RWPE2 (cell line): ENCODE data around the gene CD69.

Experiments
- ATAC-seq: fragments of 200-7000 bp; cut with Tn5 transposase; 3 replicates; pipeline ENCODE4 v1.9.1; 2021; ENCODE audit warnings: low read depth
- DNase-seq: peaks from one replicate; pipeline ENCODE4 v3.0.0-alpha.2; 2020; ENCODE audit warnings: low spot score
- H3K27ac ChIP-seq: fragments of 450-650 bp; 2 replicates; pipeline ENCODE4 v1.5.1; 2017; ENCODE audit warnings: mild to moderate bottlenecking; ENCODE audit not compliant: poor library complexity, severe bottlenecking
- H3K27me3 ChIP-seq: fragments of 250-450 bp; sonication (Bioruptor Pico); 2 replicates; pipeline ENCODE4 v1.5.1; 2021; ENCODE audit warnings: mild to moderate bottlenecking, moderate library complexity; ENCODE audit not compliant: insufficient read depth, poor library complexity, severe bottlenecking
- H3K36me3 ChIP-seq: fragments of 250-450 bp; sonication (Bioruptor Pico); 2 replicates; pipeline ENCODE4 v1.5.1; 2020; ENCODE audit warnings: low read depth, mild to moderate bottlenecking, moderate library complexity
- H3K4me1 ChIP-seq: fragments of 250-450 bp; sonication (Bioruptor Pico); 2 replicates; pipeline ENCODE4 v1.5.1; 2021; ENCODE audit warnings: mild to moderate bottlenecking, moderate library complexity; ENCODE audit not compliant: insufficient read depth, poor library complexity, severe bottlenecking
- H3K4me3 ChIP-seq: fragments of 250-450 bp; sonication (Bioruptor Pico); 2 replicates; pipeline ENCODE4 v1.5.1; 2021; ENCODE audit warnings: mild to moderate bottlenecking, moderate library complexity; ENCODE audit not compliant: severe bottlenecking
- H3K9me3 ChIP-seq: fragments of 250-450 bp; sonication (Bioruptor Pico); 2 replicates; pipeline ENCODE4 v1.5.1; 2021; ENCODE audit warnings: mild to moderate bottlenecking, moderate library complexity; ENCODE audit not compliant: severe bottlenecking
- TF ChIP-seq, protein P1 (sequence below): fragments of 450-650 bp; IDR thresholded peaks from one replicate; pipeline ENCODE4 v1.5.1; 2017; ENCODE audit warnings: mild to moderate bottlenecking, moderate library complexity; ENCODE audit not compliant: poor library complexity, severe bottlenecking

The CD69 gene

DNA sequence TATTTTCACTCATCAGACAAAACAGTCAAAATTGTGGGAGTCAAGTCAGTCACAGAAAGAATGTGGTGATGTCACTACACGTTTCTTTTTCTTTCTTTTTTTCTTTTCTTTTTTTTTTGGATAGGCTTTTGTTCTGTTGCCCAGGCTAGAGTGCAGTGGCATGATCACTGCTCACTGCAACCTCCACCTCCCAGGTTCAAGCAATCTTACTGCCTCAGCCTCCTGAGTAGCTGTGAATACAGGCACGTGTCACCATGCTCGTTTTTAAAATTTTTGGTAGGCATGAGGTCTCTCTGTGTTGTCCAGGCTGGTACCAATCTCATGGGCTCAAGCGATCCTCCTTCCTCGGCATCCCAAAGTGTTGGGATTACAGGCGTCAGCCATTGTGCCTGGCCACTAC, 30.1 kb downstream of the CD69 start:
- peaks cover 11% of the 10 kb centered on the region for H3K4me1 ChIP-seq
- H3K36me3 ChIP-seq, result no peaks in the 10 kb centered on the region
- TF ChIP-seq, protein P1, sequence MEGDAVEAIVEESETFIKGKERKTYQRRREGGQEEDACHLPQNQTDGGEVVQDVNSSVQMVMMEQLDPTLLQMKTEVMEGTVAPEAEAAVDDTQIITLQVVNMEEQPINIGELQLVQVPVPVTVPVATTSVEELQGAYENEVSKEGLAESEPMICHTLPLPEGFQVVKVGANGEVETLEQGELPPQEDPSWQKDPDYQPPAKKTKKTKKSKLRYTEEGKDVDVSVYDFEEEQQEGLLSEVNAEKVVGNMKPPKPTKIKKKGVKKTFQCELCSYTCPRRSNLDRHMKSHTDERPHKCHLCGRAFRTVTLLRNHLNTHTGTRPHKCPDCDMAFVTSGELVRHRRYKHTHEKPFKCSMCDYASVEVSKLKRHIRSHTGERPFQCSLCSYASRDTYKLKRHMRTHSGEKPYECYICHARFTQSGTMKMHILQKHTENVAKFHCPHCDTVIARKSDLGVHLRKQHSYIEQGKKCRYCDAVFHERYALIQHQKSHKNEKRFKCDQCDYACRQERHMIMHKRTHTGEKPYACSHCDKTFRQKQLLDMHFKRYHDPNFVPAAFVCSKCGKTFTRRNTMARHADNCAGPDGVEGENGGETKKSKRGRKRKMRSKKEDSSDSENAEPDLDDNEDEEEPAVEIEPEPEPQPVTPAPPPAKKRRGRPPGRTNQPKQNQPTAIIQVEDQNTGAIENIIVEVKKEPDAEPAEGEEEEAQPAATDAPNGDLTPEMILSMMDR, result no peak
- H3K27ac ChIP-seq, result no peak overlapping the region
- no peaks in the 10 kb centered on the region for H3K9me3 ChIP-seq
- DNase-seq (no peak), ATAC-seq (no peak)
- no peaks in the 10 kb centered on the region for H3K27me3 ChIP-seq
- H3K4me3 ChIP-seq, result no peak overlapping the region

DNA sequence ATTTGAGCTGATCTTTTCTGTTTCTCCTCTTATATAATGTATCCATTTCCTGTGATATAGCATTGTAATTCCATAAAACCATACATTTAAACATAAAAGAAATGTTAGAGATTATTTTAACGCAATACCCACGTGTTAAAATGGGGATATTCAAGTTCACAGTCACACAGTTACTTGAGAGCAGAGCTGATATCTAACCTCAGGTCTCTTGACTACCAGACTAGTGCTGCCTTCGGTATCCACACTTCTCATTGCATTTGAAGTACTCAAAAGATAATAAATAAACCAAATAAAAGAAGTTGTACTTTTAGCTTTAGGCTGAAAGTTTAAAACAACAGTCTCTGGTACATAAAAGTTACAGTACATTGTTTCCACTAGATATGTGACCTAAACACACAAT, 30.7 kb downstream of the CD69 start:
- H3K27ac ChIP-seq, result no peak overlapping the region
- H3K4me3 ChIP-seq, result no peak overlapping the region
- no peaks in the 10 kb centered on the region for H3K27me3 ChIP-seq
- H3K36me3 ChIP-seq, result no peaks in the 10 kb centered on the region
- H3K4me1 ChIP-seq, result peaks cover 17% of the 10 kb centered on the region
- ATAC-seq, result no peak
- H3K9me3 ChIP-seq, result no peaks in the 10 kb centered on the region
- TF ChIP-seq, protein P1, result no peak
- DNase-seq, result no peak

DNA sequence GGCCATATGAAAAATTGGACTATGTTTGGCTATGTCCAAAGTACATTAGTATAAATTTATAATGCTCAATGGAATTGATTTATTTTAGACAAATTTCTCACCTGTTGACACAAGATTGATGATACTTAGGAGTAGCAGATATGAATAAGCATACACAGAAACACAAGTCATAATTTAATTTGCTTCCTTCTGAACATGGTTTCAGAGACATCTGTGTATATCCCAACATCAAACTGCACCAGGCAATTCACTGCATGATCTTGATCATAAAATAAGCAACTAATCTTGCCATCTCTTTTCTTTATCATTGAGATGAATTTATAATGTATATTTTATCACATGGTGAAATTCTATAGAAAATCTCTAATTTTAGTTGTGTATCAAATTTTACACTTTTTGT, 31.6 kb downstream of the CD69 start:
- Histone ChIP-seq H3K4me1 (peaks cover 17% of the 10 kb centered on the region), H3K27me3 (no peaks in the 10 kb centered on the region), H3K36me3 (no peaks in the 10 kb centered on the region), H3K9me3 (no peaks in the 10 kb centered on the region), H3K4me3 (no peak overlapping the region), H3K27ac (no peak overlapping the region)
- ATAC-seq (no peak), DNase-seq (no peak)
- TF ChIP-seq, protein P1, result no peak

DNA sequence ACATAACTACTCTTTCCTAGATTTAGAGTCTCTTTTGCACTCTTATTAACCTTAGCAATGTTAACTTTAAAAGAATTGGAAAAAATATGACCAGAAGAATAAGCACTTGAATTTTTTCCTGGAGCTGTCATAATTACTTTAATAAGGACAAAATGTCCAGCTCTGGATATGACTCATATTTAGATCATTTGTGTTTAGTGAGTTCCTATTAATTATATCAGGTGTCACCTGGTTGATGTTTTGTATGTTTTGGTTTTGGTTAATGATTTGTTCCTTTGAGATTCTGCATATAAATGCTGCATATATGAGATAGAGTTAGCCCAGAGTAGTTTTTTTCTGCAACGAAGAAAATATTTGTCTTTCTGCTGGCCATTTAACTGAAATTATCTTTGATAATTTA, 32.9 kb downstream of the CD69 start:
- Histone ChIP-seq H3K27me3 (no peaks in the 10 kb centered on the region), H3K36me3 (no peaks in the 10 kb centered on the region), H3K4me3 (no peak overlapping the region), H3K4me1 (peaks cover 17% of the 10 kb centered on the region), H3K9me3 (no peaks in the 10 kb centered on the region), H3K27ac (no peak overlapping the region)
- ATAC-seq (no peak), DNase-seq (no peak)
- TF ChIP-seq, protein P1, result no peak

DNA sequence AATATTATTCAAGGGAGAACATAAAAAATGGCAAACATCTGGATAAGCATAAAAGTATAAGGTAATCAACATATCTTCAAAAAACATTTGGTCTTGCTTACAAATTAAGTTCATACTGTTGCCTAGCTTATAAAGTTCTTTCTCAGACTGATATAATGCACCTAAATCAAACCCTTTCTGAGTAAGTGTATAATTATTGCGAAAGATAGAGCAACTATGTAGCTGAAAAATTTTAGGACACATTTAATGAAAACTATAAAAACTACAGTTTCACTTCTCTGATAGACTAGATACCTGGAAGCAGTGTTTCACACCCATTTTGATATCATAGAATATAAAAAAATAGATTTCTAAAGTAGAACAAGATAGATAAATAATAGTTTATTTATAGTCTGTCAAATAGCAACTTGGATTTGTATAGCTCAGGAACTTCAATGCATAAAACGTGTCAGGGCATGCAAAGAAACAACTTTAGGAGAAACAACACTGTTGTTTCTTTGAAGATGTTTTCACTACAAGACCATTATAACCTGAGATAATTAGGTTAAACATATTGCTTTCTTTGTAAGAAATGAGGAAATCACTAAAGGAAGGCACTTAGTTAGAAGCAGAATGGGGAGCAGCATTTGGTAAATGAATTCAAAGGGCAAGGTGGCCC, 35.4 kb downstream of the CD69 start:
- ATAC-seq (no peak), DNase-seq (no peak)
- Histone ChIP-seq H3K36me3 (no peaks in the 10 kb centered on the region), H3K27ac (no peak overlapping the region), H3K9me3 (no peaks in the 10 kb centered on the region), H3K4me3 (no peak overlapping the region), H3K27me3 (no peaks in the 10 kb centered on the region), H3K4me1 (peaks cover 28% of the 10 kb centered on the region)
- TF ChIP-seq, protein P1, result no peak
